Neural progenitor cell (in vitro differentiated cells): Measurements from ENCODE around the gene CMYA5. TPM values are rescaled to one million over a fixed set of nuclear protein-coding genes. Genes with fewer than 3 reads are reported as not detected.

Experiments used
- DNase-seq: peaks from one replicate; pipeline ENCODE4 v3.0.0-alpha.2; 2016; ENCODE audit warnings: low spot score
- H2AFZ ChIP-seq: fragments of 200-600 bp; sonication (generic); replicated peaks from 2 replicates; pipeline ENCODE4 v1.6.1; 2016; ENCODE audit warnings: antibody characterized with exemption
- H3F3A ChIP-seq: fragments of 200-600 bp; sonication (generic); 2 replicates; pipeline ENCODE4 v1.6.1; 2016; ENCODE audit warnings: antibody characterized with exemption, low read depth
- H3K27ac ChIP-seq: fragments of 200-600 bp; sonication (generic); 2 replicates; pipeline ENCODE4 v1.5.1; 2016; ENCODE audit warnings: mild to moderate bottlenecking
- H3K27me3 ChIP-seq: fragments of 200-600 bp; sonication (generic); 2 replicates; pipeline ENCODE4 v1.6.1; 2016; ENCODE audit warnings: mild to moderate bottlenecking, moderate library complexity
- H3K36me3 ChIP-seq: fragments of 200-600 bp; sonication (generic); 2 replicates; pipeline ENCODE4 v1.5.1; 2016
- H3K4me1 ChIP-seq: fragments of 200-600 bp; sonication (generic); 2 replicates; pipeline ENCODE4 v1.6.1; 2016; ENCODE audit warnings: mixed run types
- H3K4me2 ChIP-seq: fragments of 200-600 bp; sonication (generic); 2 replicates; pipeline ENCODE4 v1.6.1; 2016
- H3K4me3 ChIP-seq: fragments of 200-600 bp; sonication (generic); 2 replicates; pipeline ENCODE4 v1.5.1; 2016
- H3K79me2 ChIP-seq: fragments of 200-600 bp; sonication (generic); 2 replicates; pipeline ENCODE4 v1.6.1; 2016; ENCODE audit warnings: low read depth
- H3K9ac ChIP-seq: fragments of 200-600 bp; sonication (generic); 2 replicates; pipeline ENCODE4 v1.6.1; 2016
- H3K9me3 ChIP-seq: fragments of 200-600 bp; sonication (generic); 2 replicates; pipeline ENCODE4 v1.5.1; 2016; ENCODE audit warnings: low read depth
- H4K20me1 ChIP-seq: fragments of 200-600 bp; sonication (generic); 2 replicates; pipeline ENCODE4 v1.6.1; 2016; ENCODE audit warnings: low read depth
- H3K27ac Mint-ChIP-seq: 3 replicates; pipeline ENCODE4 v1.8.0; 2021; ENCODE audit warnings: mixed read lengths
- H3K27me3 Mint-ChIP-seq: 2 replicates; pipeline ENCODE4 v1.8.0; 2022; ENCODE audit warnings: low read depth, mild to moderate bottlenecking, inconsistent platforms, moderate library complexity, mixed read lengths; ENCODE audit not compliant: insufficient read depth
- H3K36me3 Mint-ChIP-seq: 3 replicates; pipeline ENCODE4 v1.8.0; 2021; ENCODE audit warnings: mixed read lengths
- H3K4me1 Mint-ChIP-seq: 3 replicates; pipeline ENCODE4 v1.8.0; 2021; ENCODE audit warnings: mixed read lengths
- H3K4me3 Mint-ChIP-seq: 3 replicates; pipeline ENCODE4 v1.8.0; 2021; ENCODE audit warnings: mild to moderate bottlenecking, moderate library complexity, mixed read lengths
- H3K9me3 Mint-ChIP-seq: 3 replicates; pipeline ENCODE4 v1.8.0; 2020; ENCODE audit warnings: mixed read lengths
- CTCF ChIP-seq: fragments of 200-600 bp; sonication (generic); IDR thresholded peaks from 2 replicates; pipeline ENCODE4 v1.5.1; 2017; ENCODE audit warnings: antibody characterized with exemption, mild to moderate bottlenecking
- EZH2 ChIP-seq: fragments of 200-600 bp; sonication (generic); IDR thresholded peaks from 2 replicates; pipeline ENCODE4 v1.6.1; 2017; ENCODE audit warnings: antibody characterized with exemption, mild to moderate bottlenecking, moderate library complexity
- EZH2phosphoT487 ChIP-seq: fragments of 200-600 bp; sonication (generic); IDR thresholded peaks from 2 replicates; pipeline ENCODE4 v1.6.1; 2017; ENCODE audit warnings: antibody characterized with exemption
- total RNA-seq: library from RNA; depleted of rRNA; stranded (reverse); fragments of >200 nt; gene quantifications from 2 replicates; pipeline ENCODE4 v1.2.3, GENCODE V29; 2015; ENCODE audit warnings: low replicate concordance

CMYA5 gene
- total RNA-seq, 1 donor from 2014 or later, result 3.5 TPM

DNA sequence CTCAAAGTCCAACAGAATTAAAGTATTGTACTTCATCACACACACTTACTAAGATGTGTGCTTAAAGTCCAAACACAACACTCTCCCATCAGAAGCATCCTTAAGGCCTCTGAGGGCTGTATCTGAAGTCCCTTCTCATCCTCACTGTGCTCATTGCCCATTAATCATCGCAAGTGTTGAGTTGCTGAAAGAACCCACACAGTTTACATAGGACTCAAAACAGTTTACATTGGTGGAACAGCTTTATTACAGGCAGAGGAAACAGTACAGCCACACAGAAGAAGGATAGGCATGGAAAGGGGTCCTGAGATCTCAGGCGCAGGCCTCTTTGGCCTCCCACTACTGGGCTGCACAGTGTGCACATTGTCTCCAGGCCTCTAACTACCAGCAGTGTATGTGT is 113.4 kb downstream of the CMYA5 start:
- DNase-seq, result no peak
- peaks cover 2% of the 10 kb centered on the region for H3K27me3 Mint-ChIP-seq
- no peak overlapping the region for H2AFZ ChIP-seq
- H3K4me2 ChIP-seq, result no peak overlapping the region
- no peak overlapping the region for H3K9ac ChIP-seq
- peaks cover 4% of the 10 kb centered on the region for H3K4me1 Mint-ChIP-seq
- H3K4me1 ChIP-seq, result peaks cover 4% of the 10 kb centered on the region
- H3K9me3 ChIP-seq, result no peaks in the 10 kb centered on the region
- H3K4me3 ChIP-seq, result no peak overlapping the region
- H3K9me3 Mint-ChIP-seq, result no peaks in the 10 kb centered on the region
- H3F3A ChIP-seq, result no peaks in the 10 kb centered on the region
- no peaks in the 10 kb centered on the region for H3K36me3 ChIP-seq
- H3K27ac Mint-ChIP-seq, result no peak overlapping the region
- H3K27me3 ChIP-seq, result no peaks in the 10 kb centered on the region
- H3K79me2 ChIP-seq, result no peaks in the 10 kb centered on the region
- H3K27ac ChIP-seq, result no peak overlapping the region
- TF ChIP-seq EZH2, result no peak
- TF ChIP-seq EZH2phosphoT487, result no peak
- no peak for TF ChIP-seq CTCF
- H4K20me1 ChIP-seq, result no peaks in the 10 kb centered on the region
- H3K4me3 Mint-ChIP-seq, result no peak overlapping the region
- no peaks in the 10 kb centered on the region for H3K36me3 Mint-ChIP-seq

DNA sequence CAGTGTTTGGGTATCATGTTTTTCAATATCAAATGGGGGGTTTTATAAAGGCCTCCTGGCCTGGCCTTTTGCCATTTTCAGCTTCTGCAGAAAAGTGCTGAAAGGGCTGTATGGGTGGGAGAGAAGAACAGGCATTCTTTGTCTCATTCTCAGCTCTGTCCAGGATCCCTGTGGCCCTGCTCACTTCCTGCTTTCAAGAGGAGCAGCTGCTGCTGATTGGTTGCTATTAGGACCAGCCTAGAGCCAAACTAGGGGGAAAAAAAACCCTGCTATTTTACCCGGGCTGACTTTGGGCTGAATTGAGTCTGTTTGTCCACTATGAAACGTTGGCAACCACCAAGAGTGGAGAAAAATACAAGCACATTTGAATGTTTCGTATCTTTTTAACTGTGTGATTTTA is 117.1 kb downstream of the CMYA5 start:
- H3K4me3 ChIP-seq, result no peak overlapping the region
- H3F3A ChIP-seq, result no peaks in the 10 kb centered on the region
- H3K4me1 ChIP-seq, result peaks cover 4% of the 10 kb centered on the region

DNA sequence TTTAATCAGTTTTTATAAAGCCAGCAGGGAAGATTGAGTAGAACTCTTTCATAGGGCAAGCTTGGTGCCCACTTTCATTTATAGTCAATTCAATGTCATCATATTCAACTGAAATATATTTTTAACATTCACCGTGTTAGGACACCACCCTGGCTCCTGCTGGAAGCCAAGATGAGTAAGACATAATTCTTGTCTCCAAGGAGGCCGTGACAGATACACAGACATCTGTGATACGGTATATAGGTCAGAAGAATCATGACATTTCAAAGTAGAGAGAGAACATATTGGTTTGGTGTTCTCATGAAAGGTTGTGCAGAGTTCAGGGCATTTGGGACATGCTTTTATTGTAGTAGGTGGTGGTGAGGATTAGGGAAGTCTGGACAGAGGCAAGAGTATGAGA is 120.1 kb downstream of the CMYA5 start:
- no peaks in the 10 kb centered on the region for H3K36me3 ChIP-seq
- Mint-ChIP-seq H3K4me1 (peaks cover 8% of the 10 kb centered on the region), H3K36me3 (no peaks in the 10 kb centered on the region), H3K9me3 (no peaks in the 10 kb centered on the region), H3K4me3 (no peak overlapping the region), H3K27me3 (peaks cover 3% of the 10 kb centered on the region), H3K27ac (no peak overlapping the region)
- no peaks in the 10 kb centered on the region for H4K20me1 ChIP-seq
- no peak overlapping the region for H2AFZ ChIP-seq
- H3K27me3 ChIP-seq, result no peaks in the 10 kb centered on the region
- peaks cover 4% of the 10 kb centered on the region for H3K4me1 ChIP-seq
- no peaks in the 10 kb centered on the region for H3K9me3 ChIP-seq
- H3K79me2 ChIP-seq, result no peaks in the 10 kb centered on the region
- no peak for TF ChIP-seq CTCF
- TF ChIP-seq EZH2phosphoT487, result no peak
- TF ChIP-seq EZH2, result no peak
- no peak overlapping the region for H3K4me3 ChIP-seq
- H3F3A ChIP-seq, result no peaks in the 10 kb centered on the region
- no peak overlapping the region for H3K27ac ChIP-seq
- no peak overlapping the region for H3K9ac ChIP-seq
- DNase-seq, result no peak
- no peak overlapping the region for H3K4me2 ChIP-seq

More for the DNA sequence above, 117.1 kb downstream of the CMYA5 start:
- H3K27ac ChIP-seq, result no peak overlapping the region
- Mint-ChIP-seq H3K9me3 (no peaks in the 10 kb centered on the region), H3K4me1 (peaks cover 4% of the 10 kb centered on the region), H3K27ac (no peak overlapping the region), H3K4me3 (no peak overlapping the region), H3K27me3 (peaks cover 3% of the 10 kb centered on the region), H3K36me3 (no peaks in the 10 kb centered on the region)
- no peak overlapping the region for H3K9ac ChIP-seq
- H3K4me2 ChIP-seq, result no peak overlapping the region
- H2AFZ ChIP-seq, result peak overlapping the region; percentile 45
- H3K27me3 ChIP-seq, result no peaks in the 10 kb centered on the region
- no peak for DNase-seq
- H3K9me3 ChIP-seq, result no peaks in the 10 kb centered on the region
- H3K79me2 ChIP-seq, result no peaks in the 10 kb centered on the region
- H3K36me3 ChIP-seq, result no peaks in the 10 kb centered on the region
- TF ChIP-seq EZH2 (no peak), CTCF (no peak), EZH2phosphoT487 (no peak)
- no peaks in the 10 kb centered on the region for H4K20me1 ChIP-seq
